NCI-H748 (cell line): ENCODE measurements around the gene ATXN2L.
"Not testable (repeated sequence)": the region's sequence is repeated elsewhere in the genome, so short reads cannot be mapped to it uniquely, and the experiment has no call there.

Experiments
- DNase-seq: peaks from one replicate; lab custom pipeline; 2025; ENCODE audit not compliant: unreplicated experiment; lab: John Stamatoyannopoulos, UW

The ATXN2L gene

DNA sequence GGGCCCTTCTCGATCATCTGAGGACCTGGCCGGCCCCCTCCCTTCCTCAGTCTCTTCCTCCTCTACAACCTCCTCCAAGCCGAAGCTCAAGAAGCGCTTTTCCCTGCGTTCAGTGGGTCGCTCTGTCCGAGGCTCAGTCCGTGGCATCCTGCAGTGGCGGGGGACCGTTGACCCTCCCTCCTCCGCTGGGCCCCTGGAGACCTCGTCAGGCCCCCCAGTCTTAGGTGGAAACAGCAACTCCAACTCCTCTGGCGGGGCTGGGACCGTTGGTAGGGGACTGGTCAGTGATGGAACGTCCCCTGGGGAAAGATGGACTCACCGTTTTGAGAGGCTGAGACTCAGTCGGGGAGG is 43.6 kb downstream of the ATXN2L start:
- no peak for DNase-seq

DNA sequence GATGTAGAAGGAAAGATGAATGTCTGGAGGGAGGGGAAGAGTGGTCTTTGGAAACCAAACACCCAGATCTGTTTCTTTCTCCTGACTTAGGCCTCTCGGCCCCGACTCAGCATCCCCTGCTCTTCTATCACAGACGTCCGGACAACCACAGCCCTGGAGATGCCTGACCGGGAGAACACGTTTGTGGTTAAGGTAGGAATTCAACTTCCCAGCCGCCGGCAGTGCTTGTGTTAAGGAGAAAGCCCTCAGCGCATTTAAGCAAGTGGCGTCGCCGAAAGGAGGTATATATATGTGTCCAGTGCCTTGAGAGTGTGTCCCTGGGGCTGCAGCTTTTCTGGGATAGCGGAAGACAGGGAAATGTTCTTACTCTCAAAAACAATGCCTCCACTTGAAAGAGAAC is 44.4 kb downstream of the ATXN2L start:
- DNase-seq, result no peak

DNA sequence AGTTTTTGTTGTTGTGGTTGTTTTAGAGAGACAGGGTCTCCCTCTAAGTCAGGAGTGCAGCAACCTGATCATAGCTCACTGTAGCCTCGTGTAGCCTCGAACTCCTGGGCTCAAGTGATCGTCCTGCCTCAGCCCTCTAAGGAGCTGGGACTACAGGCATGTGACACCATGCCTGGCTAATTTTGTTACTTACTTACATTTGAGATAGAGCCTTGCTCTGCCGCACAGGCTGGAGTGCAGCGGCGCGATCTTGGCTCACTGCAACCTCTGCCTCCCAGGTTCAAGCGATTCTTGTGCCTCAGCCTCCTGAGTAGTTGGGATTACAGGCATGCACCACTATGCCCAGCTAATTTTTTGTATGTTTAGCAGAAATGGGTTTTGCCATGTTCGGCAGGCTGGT is 44.8 kb downstream of the ATXN2L start:
- not testable (repeated sequence) for DNase-seq

- no peak for DNase-seq
These were observed 46.4 kb downstream of the ATXN2L start for GRCh38 chr16:28869201-28869600.

- DNase-seq, result no peak
These were observed 50.2 kb downstream of the ATXN2L start for GRCh38 chr16:28872952-28873351.

DNA sequence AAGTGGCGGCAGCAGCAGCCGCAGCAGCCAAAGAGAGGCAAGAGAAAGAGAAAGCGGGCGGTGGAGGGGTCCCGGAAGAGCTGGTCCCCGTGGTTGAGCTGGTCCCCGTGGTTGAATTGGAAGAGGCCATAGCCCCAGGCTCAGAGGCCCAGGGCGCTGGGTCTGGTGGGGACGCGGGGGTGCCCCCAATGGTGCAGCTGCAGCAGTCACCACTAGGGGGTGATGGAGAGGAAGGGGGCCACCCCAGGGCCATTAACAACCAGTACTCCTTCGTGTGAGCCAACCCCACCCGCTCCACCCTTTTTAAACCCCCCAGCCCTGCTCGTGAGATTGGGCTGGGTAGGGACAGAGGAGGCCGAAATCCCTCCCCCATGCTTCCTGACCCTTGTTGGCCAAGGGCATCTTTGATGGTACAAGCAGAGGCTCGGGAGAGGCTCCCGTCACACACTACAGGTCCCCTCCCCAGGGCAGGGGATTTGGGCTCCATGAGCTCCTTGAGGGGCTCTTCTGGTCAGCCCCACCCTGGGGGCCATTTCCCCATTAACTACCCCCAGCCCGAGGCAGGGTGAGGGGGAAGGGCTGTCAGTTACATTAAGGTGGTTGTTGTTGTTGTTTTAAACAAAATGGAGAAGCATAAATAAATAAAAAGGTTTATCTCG is 50.9 kb downstream of the ATXN2L start:
- no peak for DNase-seq

GRCh38 chr16:28874406-28874805 is 51.6 kb downstream of the ATXN2L start:
- DNase-seq, result no peak

- no peak for DNase-seq
These were observed 52.6 kb downstream of the ATXN2L start for GRCh38 chr16:28875134-28876018.

DNA sequence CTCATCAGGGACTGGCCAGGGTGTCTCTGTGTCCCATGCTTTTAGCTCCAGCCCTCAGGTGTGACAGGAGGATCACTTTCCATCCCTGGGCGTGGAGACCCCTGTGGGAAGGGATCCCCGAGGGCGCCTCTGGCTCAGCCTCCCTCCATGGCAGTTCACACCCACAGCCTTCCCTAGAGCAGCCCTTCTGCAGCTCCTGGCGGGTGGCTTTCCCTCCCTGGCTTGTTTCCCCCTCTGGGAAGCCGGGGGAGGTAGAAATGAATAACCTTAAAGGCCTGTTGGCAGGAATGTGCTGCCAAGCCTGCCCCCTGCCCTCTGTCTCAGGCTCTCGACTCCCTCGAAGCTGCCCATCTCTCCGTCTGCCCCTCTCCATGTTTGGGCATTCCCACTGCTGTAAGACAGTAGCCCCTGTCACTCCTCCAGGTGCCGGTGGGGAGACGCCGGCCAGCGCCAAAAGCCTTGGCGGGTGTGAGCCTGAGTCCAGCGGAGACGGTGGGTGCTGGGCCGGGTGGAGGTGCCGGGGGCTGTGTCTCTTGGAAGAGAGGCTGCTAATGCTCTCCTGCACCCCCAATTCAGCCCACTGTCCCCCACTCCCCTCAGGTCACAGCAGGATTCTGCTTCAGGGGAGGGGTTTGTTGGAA is 53.3 kb downstream of the ATXN2L start:
- no peak for DNase-seq

- DNase-seq, result no peak
These were observed 54.3 kb downstream of the ATXN2L start for GRCh38 chr16:28876973-28877654.

DNA sequence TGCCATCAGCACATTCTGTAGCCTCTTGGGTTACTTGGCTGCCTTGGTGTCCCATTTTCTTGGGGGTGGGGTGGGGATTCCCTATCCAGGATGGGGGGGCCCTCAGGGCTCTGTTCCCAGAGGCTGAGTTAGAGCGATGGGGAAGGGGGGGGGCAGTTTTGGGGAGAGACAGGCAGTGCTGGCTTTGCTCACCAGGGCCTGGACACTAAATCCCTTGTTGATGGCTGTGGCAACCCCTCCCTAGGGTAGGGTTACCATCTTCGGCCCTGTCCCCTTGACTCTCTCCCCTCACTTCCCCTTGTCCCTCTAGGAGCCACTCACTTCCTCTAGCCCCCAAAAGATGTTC is 54.8 kb downstream of the ATXN2L start:
- DNase-seq, result no peak

- DNase-seq, result no peak
These were observed 55.5 kb downstream of the ATXN2L start, which contains the start of gene ATP2A1 for GRCh38 chr16:28878083-28878926. ATP2A1 (plus strand) TSS chr16:28878488; CDS start chr16:28878672, 184 bp downstream.

GRCh38 chr16:28879261-28879840 is 56.6 kb downstream of the ATXN2L start:
- no peak for DNase-seq

- DNase-seq, result peak; percentile 90
These were observed 57.2 kb downstream of the ATXN2L start for GRCh38 chr16:28879841-28880588.

DNA sequence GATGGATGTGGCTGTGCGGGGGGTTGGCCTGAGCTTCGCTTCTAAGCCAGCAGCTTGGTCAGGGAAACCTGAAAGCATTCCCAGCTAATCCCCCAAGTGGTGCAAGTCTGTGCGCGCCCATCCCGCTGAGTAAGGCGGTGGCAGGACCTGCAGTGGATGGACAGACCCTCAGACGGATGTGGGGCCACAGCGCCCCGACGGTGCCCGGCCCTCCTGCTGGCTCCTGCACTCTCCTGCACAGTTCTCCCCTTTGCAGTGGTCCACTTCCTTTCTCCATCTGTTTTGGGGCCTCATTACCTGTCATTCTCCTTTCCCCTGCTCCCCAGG is 57.8 kb downstream of the ATXN2L start:
- DNase-seq, result no peak

DNA sequence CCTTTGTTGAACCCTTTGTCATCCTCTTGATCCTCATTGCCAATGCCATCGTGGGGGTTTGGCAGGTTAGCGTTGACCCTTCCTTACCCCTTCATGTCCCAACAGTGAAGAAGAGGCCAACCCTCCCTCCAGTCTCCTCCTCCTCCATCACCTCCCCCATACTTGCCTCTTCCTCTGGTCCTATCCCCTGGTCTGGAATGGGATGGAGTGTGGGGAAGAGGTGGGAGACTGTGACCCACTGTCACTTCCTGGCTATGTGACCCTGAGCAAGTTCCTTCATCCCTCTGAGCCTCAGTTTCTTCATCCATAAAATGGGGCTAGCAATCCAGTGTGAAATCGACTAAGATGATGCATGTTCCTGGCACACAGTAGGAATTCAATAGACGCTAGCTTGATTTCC is 58.2 kb downstream of the ATXN2L start:
- no peak for DNase-seq

DNA sequence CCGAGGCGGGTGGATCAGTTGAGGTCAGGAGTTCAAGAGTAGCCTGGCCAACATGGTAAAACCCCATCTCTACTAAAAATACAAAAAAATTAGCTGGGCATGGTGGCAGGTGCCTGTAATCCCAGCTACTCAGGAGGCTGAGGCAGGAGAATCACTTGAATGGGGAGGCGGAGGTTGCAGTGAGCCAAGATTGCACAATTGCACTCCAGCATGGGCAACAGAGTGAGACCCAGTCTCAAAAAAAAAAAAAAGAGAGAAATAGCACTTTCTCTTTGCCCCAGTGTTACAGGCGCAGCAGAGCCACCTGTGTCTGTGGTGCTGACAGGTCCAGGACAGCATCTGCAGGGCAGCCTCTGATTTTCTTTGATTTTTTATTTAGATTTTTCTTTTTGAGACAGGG is 58.8 kb downstream of the ATXN2L start:
- DNase-seq, result not testable (repeated sequence)

- no peak for DNase-seq
These were observed 59.9 kb downstream of the ATXN2L start for GRCh38 chr16:28882551-28883160.
